ENCODE data around the gene APBB3. TPM values are rescaled to one million over a fixed set of nuclear protein-coding genes. Genes with fewer than 3 reads are reported as not detected.
A peak's percentile ranks its signal among the peaks of the same experiment; 100 is the strongest.
"Not testable (repeated sequence)": the region's sequence is repeated elsewhere in the genome, so short reads cannot be mapped to it uniquely, and the experiment has no call there.

Gene APBB3
- total RNA-seq, 1 experiment from 2014 or later: 16.2 TPM

- not testable (repeated sequence) for H3K36me3 ChIP-seq; DNase-seq (ENCODE audit: low read depth in 1 of 2, low spot score in 2 of 2); H3K27me3 ChIP-seq (replicated peaks); H3K27ac ChIP-seq; H3K9me3 ChIP-seq (replicated peaks); H3K4me3 ChIP-seq
- peaks cover 41% of the 10 kb centered on the region for H3K4me1 ChIP-seq (replicated peaks)
Observed at GRCh38 chr5:140593070-140593469, 28.7 kb upstream of the APBB3 start.

- H3K27me3 ChIP-seq (replicated peaks): no peaks in the 10 kb centered on the region
- peaks cover 41% of the 10 kb centered on the region for H3K4me1 ChIP-seq (replicated peaks)
- no peak for DNase-seq (ENCODE audit: low read depth in 1 of 2, low spot score in 2 of 2)
Observed at GRCh38 chr5:140591747-140592372, 27.5 kb upstream of the APBB3 start.

GRCh38 chr5:140590861-140591260 lies 26.5 kb upstream of the APBB3 start:
- Histone ChIP-seq H3K9me3 (replicated peaks) (no peaks in the 10 kb centered on the region), H3K36me3 (no peaks in the 10 kb centered on the region), H3K27ac (no peak overlapping the region), H3K27me3 (replicated peaks) (no peaks in the 10 kb centered on the region), H3K4me3 (no peak overlapping the region), H3K4me1 (replicated peaks) (peaks cover 41% of the 10 kb centered on the region)
- DNase-seq (ENCODE audit: low read depth in 1 of 2, low spot score in 2 of 2): no peak

More at GRCh38 chr5:140591747-140592372, 27.5 kb upstream of the APBB3 start:
- H3K9me3 ChIP-seq (replicated peaks): no peaks in the 10 kb centered on the region
- no peak overlapping the region for H3K27ac ChIP-seq
- no peaks in the 10 kb centered on the region for H3K36me3 ChIP-seq
- no peak overlapping the region for H3K4me3 ChIP-seq

- Histone ChIP-seq H3K36me3 (no peaks in the 10 kb centered on the region), H3K27ac (peak overlapping the region; percentile 38), H3K4me3 (no peak overlapping the region), H3K4me1 (replicated peaks) (peaks cover 37% of the 10 kb centered on the region), H3K9me3 (replicated peaks) (no peaks in the 10 kb centered on the region), H3K27me3 (replicated peaks) (no peaks in the 10 kb centered on the region)
- DNase-seq (ENCODE audit: low read depth in 1 of 2, low spot score in 2 of 2): no peak
Observed at GRCh38 chr5:140588311-140589070, 24.1 kb upstream of the APBB3 start.

- Histone ChIP-seq H3K27ac (no peak overlapping the region), H3K36me3 (no peaks in the 10 kb centered on the region), H3K9me3 (replicated peaks) (no peaks in the 10 kb centered on the region), H3K4me1 (replicated peaks) (peaks cover 37% of the 10 kb centered on the region), H3K4me3 (no peak overlapping the region), H3K27me3 (replicated peaks) (no peaks in the 10 kb centered on the region)
- no peak for DNase-seq (ENCODE audit: low read depth in 1 of 2, low spot score in 2 of 2)
Observed at GRCh38 chr5:140587495-140587894, 23.1 kb upstream of the APBB3 start.

- H3K4me1 ChIP-seq (replicated peaks): peaks cover 35% of the 10 kb centered on the region
- not testable (repeated sequence) for H3K27me3 ChIP-seq (replicated peaks); H3K36me3 ChIP-seq; H3K27ac ChIP-seq; DNase-seq (ENCODE audit: low read depth in 1 of 2, low spot score in 2 of 2); H3K4me3 ChIP-seq; H3K9me3 ChIP-seq (replicated peaks)
Observed at GRCh38 chr5:140579188-140579747, 14.9 kb upstream of the APBB3 start.

GRCh38 chr5:140576776-140577201 lies 12.4 kb upstream of the APBB3 start:
- Histone ChIP-seq H3K36me3 (no peaks in the 10 kb centered on the region), H3K27me3 (replicated peaks) (no peaks in the 10 kb centered on the region), H3K27ac (peak overlapping the region; percentile 86), H3K4me1 (replicated peaks) (peaks cover 48% of the 10 kb centered on the region), H3K9me3 (replicated peaks) (no peaks in the 10 kb centered on the region), H3K4me3 (no peak overlapping the region)
- peak in 1 of 2 experiments; percentile 94 for DNase-seq (ENCODE audit: low read depth in 1 of 2, low spot score in 2 of 2)

- peaks cover 5% of the 10 kb centered on the region for H3K36me3 ChIP-seq
- H3K4me1 ChIP-seq (replicated peaks): peaks cover 48% of the 10 kb centered on the region
- H3K4me3 ChIP-seq: no peak overlapping the region
- peak in 1 of 2 experiments; percentile 45 for DNase-seq (ENCODE audit: low read depth in 1 of 2, low spot score in 2 of 2)
- peak overlapping the region; percentile 54; the same call in 1 of the 2 replicates for H3K27ac ChIP-seq
- H3K9me3 ChIP-seq (replicated peaks): no peaks in the 10 kb centered on the region
- no peaks in the 10 kb centered on the region for H3K27me3 ChIP-seq (replicated peaks)
Observed at GRCh38 chr5:140575309-140575708, 10.9 kb upstream of the APBB3 start.

GRCh38 chr5:140574165-140574564 lies 9.8 kb upstream of the APBB3 start:
- DNase-seq (ENCODE audit: low read depth in 1 of 2, low spot score in 2 of 2): peak; percentile 90 to 93
- H3K27me3 ChIP-seq (replicated peaks): no peaks in the 10 kb centered on the region
- no peak overlapping the region for H3K4me3 ChIP-seq
- H3K9me3 ChIP-seq (replicated peaks): no peaks in the 10 kb centered on the region
- H3K36me3 ChIP-seq: peaks cover 13% of the 10 kb centered on the region
- peak overlapping the region; percentile 54 for H3K27ac ChIP-seq
- H3K4me1 ChIP-seq (replicated peaks): peaks cover 48% of the 10 kb centered on the region

GRCh38 chr5:140573683-140574082 lies 9.3 kb upstream of the APBB3 start:
- no peak for DNase-seq (ENCODE audit: low read depth in 1 of 2, low spot score in 2 of 2)
- peaks cover 48% of the 10 kb centered on the region for H3K4me1 ChIP-seq (replicated peaks)
- H3K27ac ChIP-seq: peak overlapping the region; percentile 54
- H3K27me3 ChIP-seq (replicated peaks): no peaks in the 10 kb centered on the region
- no peak overlapping the region for H3K4me3 ChIP-seq
- peaks cover 18% of the 10 kb centered on the region for H3K36me3 ChIP-seq
- H3K9me3 ChIP-seq (replicated peaks): no peaks in the 10 kb centered on the region

- Histone ChIP-seq H3K4me3 (no peak overlapping the region), H3K4me1 (replicated peaks) (peaks cover 32% of the 10 kb centered on the region), H3K27ac (no peak overlapping the region), H3K27me3 (replicated peaks) (no peaks in the 10 kb centered on the region), H3K9me3 (replicated peaks) (no peaks in the 10 kb centered on the region), H3K36me3 (peaks cover 44% of the 10 kb centered on the region)
- no peak for DNase-seq (ENCODE audit: low read depth in 1 of 2, low spot score in 2 of 2)
Observed at GRCh38 chr5:140571105-140571504, 6.7 kb upstream of the APBB3 start.

GRCh38 chr5:140570488-140570887 lies 6.1 kb upstream of the APBB3 start:
- Histone ChIP-seq H3K27ac (no peak overlapping the region), H3K27me3 (replicated peaks) (no peaks in the 10 kb centered on the region), H3K4me3 (no peak overlapping the region), H3K9me3 (replicated peaks) (no peaks in the 10 kb centered on the region), H3K36me3 (peaks cover 50% of the 10 kb centered on the region), H3K4me1 (replicated peaks) (peaks cover 32% of the 10 kb centered on the region)
- DNase-seq (ENCODE audit: low read depth in 1 of 2, low spot score in 2 of 2): no peak

GRCh38 chr5:140570058-140570457 lies 5.7 kb upstream of the APBB3 start:
- H3K36me3 ChIP-seq: peaks cover 54% of the 10 kb centered on the region

GRCh38 chr5:140569197-140569596 lies 4.8 kb upstream of the APBB3 start:
- Histone ChIP-seq H3K4me3 (no peak overlapping the region), H3K4me1 (replicated peaks) (peaks cover 24% of the 10 kb centered on the region), H3K9me3 (replicated peaks) (no peaks in the 10 kb centered on the region), H3K36me3 (peaks cover 58% of the 10 kb centered on the region), H3K27me3 (replicated peaks) (no peaks in the 10 kb centered on the region), H3K27ac (no peak overlapping the region)
- no peak for DNase-seq (ENCODE audit: low read depth in 1 of 2, low spot score in 2 of 2)

More at GRCh38 chr5:140570058-140570457, 5.7 kb upstream of the APBB3 start:
- no peak for DNase-seq (ENCODE audit: low read depth in 1 of 2, low spot score in 2 of 2)
- Histone ChIP-seq H3K4me3 (no peak overlapping the region), H3K27ac (no peak overlapping the region), H3K27me3 (replicated peaks) (no peaks in the 10 kb centered on the region), H3K9me3 (replicated peaks) (no peaks in the 10 kb centered on the region), H3K4me1 (replicated peaks) (peaks cover 32% of the 10 kb centered on the region)
